HG03565 (cell line): Measurements from ENCODE around the gene KATNIP.
"Not testable (repeated sequence)": the region's sequence is repeated elsewhere in the genome, so short reads cannot be mapped to it uniquely, and the experiment has no call there.

ENCODE experiments used
- ATAC-seq: cut with Tn5 transposase; IDR thresholded peaks from one replicate; pipeline ENCODE4 v1.9.1; 2021; ENCODE audit warnings: mild to moderate bottlenecking, moderate library complexity; ENCODE audit not compliant: unreplicated experiment

KATNIP gene

DNA sequence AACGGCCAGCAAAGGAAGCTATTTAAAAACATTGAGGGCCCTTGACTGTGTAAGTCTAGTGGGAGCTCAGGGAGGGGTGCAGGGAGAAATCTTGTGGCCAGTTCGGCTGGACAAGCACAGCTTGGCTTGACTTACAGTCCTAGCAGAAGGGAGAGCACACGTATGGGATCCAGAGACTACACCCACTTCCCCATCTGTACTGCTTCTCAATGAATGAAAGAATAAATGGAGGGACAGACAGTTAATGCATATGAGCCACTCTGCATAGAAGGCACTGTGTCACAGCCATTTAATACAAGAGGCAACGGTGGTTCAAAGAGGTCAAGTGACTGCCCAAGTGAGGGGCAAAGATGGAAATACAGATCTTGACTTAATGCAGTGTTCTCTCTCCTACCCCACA lies 15.7 kb upstream of the KATNIP start:
- ATAC-seq, result no peak

DNA sequence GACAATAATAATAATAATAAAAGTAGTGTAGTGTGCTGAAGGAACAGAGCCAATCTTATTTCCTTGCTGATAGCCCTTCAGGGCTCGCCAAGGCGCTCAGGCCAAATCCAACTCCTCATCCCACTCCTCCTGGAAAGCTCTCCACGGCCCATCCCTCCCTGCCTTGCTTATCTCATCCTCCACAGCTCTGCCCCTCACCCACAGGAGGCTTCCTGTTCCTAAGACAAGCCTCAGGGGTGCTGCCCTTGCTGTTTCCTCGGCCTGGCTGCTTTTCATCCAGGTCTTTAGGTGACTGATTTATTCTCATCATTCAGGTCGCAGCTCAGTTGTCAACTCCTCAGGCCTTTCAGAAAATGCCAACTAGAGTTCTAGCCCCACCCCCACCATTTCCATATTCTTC lies 11.4 kb upstream of the KATNIP start:
- no peak for ATAC-seq

DNA sequence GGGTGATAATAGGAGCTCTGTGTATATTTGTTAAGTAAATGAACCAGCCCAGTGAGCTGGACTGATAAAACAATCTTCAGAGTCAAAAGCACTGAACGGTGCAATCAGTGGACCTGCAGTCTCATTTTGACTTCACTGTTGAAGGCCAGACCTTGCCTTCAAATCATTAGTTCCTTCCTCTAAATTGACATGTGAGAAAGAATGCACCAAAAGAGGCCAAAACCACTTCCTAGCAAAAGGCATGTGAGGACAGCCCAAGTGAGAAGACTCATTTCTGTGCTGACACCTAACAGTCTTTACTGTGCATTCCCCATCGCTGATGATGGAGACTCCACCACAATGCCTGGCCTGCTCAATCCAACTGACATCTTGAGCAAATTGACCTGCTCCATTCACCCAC lies 10.8 kb upstream of the KATNIP start:
- ATAC-seq, result no peak

DNA sequence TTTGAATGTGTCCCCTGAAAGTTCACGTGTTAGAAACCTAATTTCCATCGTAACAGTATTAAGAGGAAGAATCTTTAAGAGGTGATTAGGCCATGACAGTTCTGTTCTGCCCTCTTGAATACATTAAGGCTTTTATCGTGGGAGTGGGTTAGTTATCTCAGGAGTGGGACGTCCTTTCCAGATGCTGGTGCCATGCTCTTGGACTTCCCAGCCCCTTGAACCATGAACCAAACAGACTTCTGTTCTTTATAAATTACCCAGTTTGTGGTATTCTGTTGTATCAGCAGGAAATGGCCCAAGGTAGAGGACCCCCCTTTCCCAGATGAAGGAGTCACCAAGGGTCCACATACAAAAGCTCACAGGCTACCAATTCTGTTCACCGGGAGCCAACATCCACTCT lies 10.3 kb upstream of the KATNIP start:
- ATAC-seq, result no peak

DNA sequence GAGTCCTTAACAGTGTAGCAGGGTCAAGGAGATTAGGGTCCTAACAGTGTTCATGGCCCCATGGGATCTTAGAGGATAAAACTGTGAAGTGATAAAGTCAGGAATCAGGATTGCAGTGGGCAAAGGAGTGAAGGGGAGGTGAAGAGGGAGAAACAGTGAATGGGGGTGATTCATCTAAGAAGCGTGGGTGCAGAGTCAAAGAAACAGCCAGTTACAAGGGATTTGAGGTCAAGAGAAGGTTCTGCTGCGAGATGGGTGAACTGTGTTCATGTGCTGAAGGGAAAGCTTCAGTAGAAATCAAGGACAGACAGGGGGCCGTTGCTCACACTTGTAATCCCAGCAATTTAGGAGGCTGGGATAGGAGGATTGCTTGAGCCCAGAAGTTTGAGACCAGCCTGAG lies 6.1 kb upstream of the KATNIP start:
- no peak for ATAC-seq

DNA sequence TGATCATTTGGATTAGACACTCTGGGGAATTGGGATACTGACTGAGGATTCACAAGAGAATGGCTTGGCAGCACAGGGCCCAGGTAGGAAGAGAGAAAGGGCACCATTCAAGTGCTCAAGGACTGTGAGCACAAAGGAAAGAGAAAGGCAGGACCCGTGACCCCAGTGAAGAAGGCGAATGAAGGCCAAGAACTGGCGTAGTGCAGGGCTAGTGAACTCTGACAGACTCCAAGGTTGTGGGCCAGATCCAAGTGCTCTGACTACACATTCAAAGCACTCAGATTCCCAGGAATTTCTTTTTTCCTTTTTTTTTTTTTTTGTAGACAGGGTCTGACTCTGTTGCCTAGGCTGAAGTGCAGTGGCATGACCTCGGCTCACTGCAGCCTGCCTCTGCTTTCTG lies 5.3 kb upstream of the KATNIP start:
- ATAC-seq, result no peak

DNA sequence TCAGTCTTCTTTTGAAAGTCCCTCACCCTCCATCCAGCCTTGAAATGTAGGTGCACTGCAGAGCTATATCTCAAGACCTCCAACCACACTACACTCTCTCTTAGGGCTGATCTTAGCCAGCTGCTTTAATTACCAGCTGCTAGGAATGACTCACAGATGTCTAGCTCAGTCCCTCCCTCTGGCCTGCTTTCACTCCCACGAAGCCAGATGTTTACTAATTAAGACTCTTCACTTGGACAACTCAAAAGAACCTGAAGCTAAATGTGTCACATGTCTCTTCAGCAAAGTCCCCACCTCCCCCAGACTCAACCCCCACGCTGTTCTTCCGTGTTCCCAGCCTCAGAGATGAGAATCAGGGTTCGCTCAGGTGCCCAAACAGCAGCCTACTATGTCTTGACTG lies 2.8 kb upstream of the KATNIP start:
- ATAC-seq, result no peak

DNA sequence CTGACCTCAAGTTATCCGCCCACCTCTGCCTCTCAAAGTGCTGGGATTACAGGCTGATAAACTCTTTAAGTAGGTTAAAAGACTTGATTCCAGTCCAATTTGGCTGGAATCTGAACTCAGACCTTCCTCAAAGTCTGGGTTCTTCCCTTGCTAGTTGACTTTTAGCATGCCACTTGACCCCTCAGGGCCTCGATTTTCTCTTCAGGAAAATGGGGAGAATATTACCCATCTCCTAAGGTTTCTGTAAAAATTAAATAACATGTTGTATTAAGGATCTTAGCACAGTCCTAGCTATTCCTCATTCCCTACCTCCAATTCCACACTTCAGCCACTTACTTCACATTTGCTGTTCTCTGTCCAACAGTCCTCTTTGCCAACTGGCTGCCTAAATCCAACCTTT lies 2.1 kb upstream of the KATNIP start:
- no peak for ATAC-seq

DNA sequence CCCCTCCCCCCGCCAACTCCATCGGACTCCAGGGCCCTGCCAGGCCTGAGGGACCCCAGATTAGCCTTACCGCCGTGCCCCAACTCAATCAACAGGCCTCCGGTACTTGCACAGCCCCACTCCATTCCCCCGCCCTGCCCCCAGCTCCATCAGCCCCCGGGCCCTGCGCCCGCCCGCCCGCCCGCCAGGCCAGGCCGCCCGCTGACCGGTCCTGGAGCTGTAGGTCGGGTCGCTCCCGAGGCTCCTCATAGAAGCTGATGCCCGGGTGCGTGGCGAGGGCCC lies 539 bp upstream of the KATNIP start:
- ATAC-seq, result no peak

DNA sequence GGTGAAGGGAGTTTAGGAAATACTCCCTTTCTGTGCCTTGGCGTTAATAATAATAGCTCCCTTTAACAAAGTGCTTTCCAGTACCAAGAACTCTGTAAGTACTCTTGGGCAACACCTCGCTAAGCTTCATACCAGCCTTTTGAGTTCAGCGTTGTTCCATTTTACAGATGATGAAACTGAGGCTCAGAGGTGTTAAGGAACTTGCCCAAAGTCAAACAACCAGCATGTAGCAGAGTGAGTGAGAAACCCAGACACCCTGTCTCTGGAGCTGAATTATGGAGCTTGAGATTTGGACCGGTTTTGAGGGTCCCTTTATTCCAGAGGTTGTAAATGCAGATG lies 607 bp downstream of the KATNIP start:
- no peak for ATAC-seq

DNA sequence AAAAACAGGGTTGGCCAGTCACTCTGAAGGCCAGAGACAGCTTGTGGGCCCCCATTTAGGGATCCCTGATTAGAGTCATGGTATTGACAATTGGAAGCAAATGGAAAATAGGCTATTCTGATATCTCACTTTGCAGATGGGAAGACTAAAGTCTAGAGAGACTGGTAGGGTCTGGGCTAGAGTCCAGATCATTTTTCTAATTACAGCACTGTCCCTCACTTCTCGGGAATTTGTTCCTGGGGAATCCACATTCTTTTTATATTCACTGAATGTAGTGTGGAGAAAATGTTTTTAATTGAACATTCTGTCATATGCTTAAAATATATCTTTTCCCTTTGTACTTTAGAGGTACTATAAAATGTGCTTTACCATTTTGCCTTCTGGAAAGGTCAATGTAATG lies 1.1 kb downstream of the KATNIP start:
- ATAC-seq, result no peak

DNA sequence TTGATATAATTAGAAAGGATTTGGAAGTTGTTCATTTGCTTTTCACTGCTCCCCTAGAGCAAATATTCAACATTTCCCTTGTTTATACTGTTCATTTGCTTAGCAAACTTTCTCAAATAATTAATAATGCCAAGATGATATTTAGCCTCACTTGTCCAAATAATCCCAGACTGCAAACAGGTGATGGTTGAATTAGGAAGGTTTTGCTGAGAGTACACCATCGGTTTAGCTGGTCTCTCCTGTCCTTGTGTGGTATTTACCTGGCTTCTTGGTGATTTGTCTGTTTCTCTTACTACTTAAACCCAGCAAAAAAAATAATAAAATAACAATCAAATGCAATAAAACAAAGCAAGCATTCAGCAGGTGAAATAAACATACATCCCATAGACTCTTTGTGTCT lies 6.5 kb downstream of the KATNIP start:
- ATAC-seq, result no peak

DNA sequence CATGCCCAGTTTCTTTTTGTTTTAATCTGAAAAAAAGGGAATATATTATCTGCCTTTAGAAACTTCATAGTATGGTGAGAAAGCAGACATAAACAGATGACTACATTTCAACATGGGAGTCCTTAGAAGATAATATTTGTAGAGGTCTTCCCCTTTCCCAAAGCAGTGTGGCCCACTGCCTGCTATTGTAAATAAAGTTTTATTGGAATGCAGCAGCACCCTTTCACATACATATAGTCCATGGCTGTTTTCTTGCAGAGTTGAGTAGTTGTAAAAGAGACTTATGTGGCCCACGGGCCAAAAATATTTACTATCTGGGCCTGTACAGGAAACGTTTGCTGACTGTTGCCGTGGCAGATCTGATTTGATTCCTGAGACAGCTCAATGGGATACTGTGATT lies 8.5 kb downstream of the KATNIP start:
- ATAC-seq, result no peak

DNA sequence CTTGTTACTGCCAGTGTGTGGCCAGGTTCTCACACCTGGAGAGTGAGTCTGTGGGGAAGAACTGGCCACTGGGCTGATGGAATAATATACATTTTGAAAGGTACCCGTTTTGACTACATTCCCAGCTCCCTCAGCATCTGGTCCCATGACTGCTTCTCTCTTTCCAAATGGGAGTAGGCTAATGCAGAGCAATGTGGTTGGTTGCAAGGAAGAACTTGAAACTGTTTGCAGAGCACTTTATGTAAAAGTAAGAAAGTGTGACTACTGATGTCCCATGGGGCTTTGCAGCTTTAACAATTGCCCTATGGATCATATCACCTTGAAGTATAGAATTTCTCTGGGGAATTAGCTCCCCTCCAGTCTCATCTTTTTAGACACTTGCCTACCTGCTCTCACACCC lies 9.0 kb downstream of the KATNIP start:
- no peak for ATAC-seq

DNA sequence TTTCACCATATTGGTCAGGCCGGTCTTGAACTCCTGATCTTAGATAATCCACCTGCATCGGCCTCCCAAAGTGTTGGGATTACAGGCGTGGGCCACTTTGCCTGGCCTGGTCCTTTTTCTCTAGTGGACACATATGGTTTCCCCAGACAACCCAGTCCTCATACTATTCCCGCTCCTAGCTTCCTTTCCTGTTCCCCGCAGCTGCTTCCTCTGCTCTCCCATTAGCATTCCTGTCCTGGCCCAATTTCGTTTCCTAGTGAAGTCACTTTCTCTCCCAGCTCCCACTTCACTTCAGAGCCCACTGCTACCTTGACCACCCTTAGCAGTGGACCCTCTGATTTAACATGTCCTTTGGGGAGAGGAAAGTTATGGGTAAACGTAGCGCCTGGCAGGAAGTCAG lies 11.3 kb downstream of the KATNIP start:
- no peak for ATAC-seq

DNA sequence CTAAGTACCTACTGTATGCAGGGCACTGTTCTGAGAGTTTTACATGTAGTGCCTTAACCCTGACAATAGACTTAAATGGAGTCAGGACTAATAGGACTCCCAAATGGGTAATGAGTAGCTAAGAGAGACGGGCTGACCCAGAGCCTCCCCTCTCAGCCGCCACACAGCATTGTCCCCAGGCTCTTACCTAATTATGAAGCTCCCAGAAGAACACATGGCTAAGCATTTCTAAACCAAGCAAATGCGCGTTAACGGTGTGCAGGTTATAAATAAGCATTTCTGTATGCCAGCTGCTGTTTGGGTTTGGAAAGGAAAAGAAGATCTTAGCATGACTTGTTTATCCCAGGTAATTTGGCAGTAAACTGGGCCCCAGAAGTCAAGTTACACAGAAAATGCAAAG lies 14.3 kb downstream of the KATNIP start:
- no peak for ATAC-seq

DNA sequence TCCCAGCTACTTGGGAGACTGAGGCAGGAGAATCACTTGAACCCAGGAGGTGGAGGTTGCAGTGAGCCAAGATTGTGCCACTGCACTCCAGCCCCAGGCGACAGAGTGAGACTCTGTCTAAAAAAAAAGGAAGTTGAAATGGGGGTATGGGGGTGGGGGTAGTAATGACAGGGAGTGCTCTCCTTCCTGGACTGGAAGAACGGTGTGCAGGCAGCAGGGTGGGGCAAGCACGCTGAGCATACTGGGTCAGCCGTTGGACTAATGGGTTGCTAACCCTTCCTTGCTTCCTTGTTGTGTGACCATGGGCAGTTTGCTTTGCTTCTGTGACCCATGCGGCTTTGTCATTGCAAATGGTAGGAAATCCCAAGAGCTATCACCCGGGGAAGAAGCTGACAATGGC lies 16.5 kb downstream of the KATNIP start:
- ATAC-seq, result no peak

DNA sequence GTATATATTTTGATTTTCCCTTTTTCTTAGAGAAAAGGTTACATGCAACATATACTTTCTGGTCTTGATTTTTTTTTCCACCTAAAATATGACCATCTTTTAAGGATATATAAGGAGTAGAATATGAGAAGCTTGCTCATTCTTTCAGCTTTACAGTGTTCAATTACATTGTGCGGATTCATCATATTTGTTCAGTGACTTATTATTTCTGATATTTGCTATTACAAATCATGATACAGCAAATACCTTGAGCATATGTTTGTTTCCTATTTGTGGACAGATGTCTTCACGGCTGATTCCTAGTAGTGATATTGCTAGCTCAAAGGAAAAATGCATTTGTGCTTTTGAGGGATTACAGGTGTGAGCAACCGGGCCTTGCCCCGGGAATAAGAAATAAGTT lies 18.1 kb downstream of the KATNIP start:
- no peak for ATAC-seq

DNA sequence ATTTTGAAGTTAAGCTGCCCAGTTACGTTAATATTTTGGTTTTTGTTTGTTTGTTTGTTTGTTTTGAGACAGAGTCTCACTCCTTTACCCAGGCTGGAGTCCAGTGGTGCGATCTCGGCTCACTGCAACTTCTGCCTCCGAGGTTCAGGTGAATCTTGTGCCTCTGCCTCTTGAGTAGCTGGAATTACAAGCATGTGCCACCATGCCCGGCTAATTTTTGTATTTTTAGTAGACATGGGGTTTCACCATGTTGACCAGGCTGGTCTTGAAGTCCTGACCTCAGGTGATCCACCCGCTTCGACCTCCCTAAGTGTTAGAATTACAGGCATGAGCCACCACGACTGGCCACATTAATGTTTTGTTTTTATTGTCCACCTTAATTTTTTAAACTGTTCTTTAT lies 21.0 kb downstream of the KATNIP start:
- not testable (repeated sequence) for ATAC-seq

DNA sequence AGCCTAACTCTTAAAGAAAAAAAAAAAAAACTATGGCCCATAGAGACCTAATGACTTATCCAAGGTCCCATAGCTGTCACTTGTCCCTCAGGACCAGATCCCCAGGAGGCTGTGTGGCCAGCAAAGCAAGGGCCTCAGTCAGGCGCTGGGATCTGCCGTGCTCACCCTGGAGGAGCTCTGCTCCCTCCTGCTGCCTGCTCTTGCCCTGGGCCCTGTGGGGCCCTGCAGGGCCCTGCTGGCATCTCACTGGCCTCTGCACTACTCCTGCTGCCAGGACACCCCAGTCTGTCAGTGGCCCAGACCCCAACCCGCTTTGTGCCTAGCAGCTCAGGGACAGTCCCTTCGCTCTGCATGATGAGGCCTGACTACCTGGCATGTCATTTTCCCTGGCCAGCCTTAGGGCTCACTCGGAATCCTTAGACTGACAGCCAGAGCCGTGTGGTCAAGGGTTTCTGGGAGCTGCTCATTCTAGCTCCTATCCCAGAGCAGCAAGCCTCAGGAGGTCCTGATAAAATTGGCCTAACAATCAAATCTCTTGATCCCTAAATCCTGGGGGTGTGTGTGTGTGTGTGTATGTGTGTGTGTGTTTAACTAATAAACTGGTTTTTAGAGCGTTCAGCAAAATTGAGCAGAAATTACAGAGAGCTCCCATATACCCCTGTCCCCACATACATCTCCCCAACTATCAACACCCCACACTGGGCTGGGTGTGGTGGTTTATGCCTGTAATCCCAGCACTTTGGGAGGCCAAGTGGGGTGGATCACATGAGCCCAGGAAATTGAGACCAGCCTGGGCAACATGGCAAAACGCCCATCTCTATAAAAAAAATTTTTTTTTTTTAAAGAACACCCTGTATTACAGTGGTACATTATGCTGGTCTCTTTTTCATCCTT lies 21.7 kb downstream of the KATNIP start:
- no peak for ATAC-seq

DNA sequence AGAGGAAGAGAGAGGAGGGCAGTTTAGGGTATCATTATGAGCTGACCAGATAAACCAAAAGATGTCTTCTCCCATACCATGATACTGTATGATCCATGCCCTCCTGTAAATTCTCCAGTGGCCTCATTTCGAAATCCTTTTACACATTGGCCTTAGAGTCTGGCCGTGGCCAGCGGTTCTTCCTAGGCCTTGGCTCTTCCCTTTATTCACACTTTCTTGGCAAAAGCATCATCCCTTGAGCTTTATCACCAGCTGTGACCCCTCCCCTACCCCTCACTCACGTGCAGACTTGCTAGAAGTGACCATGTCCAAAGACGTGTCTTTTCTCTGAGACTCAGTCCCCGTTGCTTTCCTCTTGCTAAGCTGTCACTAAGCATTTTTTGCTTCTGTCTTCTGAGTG lies 22.8 kb downstream of the KATNIP start:
- ATAC-seq, result no peak

DNA sequence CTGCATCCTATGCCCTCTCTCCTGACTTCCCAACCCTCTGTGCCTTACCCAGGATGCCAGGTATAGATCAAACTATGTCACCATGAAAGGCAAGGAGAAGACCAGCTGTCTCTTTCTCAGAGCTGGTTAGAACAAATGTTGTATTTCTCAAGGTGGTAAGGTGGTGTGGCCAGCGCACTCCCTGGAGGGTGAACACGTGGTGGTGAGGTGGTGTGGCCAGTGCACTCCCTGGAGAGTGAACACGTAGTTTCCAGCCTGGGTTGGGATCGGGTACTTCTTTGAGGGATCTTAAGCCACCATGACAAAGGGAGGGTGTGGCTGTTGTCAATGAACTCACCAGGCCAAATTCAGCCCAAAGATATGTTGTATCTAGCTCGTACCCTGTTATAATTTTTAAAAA lies 26.8 kb downstream of the KATNIP start:
- ATAC-seq, result no peak
